EH (cell line): Measurements from ENCODE around the gene CACNA1H.
"Not testable (repeated sequence)": the region's sequence is repeated elsewhere in the genome, so short reads cannot be mapped to it uniquely, and the experiment has no call there.

ENCODE experiments used
- DNase-seq: peaks from one replicate; pipeline ENCODE4 v3.0.0-alpha.2; 2015; ENCODE audit warnings: low read depth

CACNA1H gene

GRCh38 chr16:1193825-1194581 is 41.1 kb downstream of the CACNA1H start:
- no peak for DNase-seq

- peak; percentile 2 for DNase-seq
These were observed 41.9 kb downstream of the CACNA1H start for GRCh38 chr16:1194665-1195392.

DNA sequence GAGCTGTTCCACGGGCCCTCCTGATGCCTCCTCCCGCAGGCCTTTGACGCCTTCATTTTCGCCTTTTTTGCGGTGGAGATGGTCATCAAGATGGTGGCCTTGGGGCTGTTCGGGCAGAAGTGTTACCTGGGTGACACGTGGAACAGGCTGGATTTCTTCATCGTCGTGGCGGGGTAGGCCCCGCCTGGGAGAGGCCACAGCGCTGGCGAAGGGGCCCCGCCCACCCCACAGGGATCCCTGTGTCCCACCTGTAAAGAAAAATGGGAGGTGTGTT is 42.4 kb downstream of the CACNA1H start:
- no peak for DNase-seq

- no peak for DNase-seq
These were observed 43.6 kb downstream of the CACNA1H start for GRCh38 chr16:1196494-1196893.

GRCh38 chr16:1197237-1197866 is 44.4 kb downstream of the CACNA1H start:
- DNase-seq = no peak

- no peak for DNase-seq
These were observed 45.3 kb downstream of the CACNA1H start for GRCh38 chr16:1198194-1198593.

- DNase-seq = not testable (repeated sequence)
These were observed 45.9 kb downstream of the CACNA1H start for GRCh38 chr16:1198671-1199346.

DNA sequence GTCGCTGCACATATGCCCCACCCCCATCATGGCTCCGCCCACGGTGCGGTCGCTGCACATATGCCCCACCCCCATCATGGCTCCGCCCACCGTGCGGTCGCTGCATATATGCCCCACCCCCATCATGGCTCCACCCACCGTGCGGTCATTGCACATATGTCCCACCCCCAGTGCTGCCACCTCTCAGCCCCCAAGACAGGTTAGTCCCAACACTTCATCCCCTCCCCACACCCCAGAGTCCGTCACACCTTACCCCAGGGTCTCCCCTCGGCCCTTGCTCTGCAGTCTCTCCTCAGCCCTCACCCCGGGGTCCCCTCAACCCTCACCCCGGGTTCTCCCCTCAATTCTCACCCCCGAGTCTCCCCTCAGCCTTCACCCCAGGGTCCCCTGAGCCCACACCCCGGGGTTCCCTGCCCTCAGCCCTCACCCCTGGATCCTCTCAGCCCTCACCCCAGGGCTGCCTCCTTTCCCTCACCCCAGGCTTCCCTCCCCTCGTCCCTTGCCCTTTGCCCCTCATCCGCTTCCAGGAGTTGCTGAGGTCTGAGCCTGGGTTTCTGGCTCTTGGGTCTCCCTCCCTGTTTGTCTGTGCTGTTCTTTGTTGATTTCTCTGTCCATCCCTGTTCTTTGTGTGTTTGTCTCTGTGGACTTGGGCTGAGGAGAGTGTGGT is 46.6 kb downstream of the CACNA1H start:
- DNase-seq = no peak

- DNase-seq = no peak
These were observed 47.2 kb downstream of the CACNA1H start for GRCh38 chr16:1200014-1200627.

DNA sequence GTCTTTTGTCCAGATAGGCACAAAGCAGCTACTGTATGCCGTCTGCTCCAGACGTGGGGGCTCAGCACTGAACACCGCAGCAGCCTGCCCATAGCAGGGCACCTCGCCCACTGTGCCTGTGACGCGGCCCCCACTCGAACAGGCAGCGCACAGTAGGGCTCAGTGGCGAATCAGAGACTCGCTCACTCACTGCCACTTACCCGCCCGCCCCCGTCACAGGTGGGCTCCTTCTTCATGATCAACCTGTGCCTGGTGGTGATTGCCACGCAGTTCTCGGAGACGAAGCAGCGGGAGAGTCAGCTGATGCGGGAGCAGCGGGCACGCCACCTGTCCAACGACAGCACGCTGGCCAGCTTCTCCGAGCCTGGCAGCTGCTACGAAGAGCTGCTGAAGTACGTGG is 48.5 kb downstream of the CACNA1H start:
- DNase-seq = no peak

DNA sequence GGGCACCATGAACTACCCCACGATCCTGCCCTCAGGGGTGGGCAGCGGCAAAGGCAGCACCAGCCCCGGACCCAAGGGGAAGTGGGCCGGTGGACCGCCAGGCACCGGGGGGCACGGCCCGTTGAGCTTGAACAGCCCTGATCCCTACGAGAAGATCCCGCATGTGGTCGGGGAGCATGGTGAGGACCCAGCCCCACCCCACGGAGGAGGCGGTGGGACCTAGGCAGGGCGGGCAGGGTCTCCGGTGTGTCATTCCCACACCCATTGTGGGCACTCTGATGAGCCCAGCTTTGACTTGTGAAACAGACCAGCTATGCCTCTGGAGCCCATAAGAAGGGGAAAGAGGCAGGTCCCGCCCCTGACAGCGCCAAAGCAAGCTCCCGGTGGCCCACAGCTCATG is 49.4 kb downstream of the CACNA1H start:
- no peak for DNase-seq

DNA sequence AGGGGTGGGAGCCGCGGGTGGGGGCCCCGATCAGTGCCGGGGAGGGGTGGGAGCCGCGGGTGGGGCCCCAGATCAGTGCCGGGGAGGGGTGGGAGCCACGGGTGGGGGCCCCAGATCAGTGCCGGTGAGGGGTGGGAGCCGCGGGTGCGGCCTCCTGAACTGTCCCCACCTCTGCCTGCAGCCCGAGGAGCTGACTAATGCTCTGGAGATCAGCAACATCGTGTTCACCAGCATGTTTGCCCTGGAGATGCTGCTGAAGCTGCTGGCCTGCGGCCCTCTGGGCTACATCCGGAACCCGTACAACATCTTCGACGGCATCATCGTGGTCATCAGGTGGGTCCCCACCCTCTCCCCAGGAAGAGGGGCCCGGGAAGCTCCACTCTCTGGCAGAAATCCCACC is 52.0 kb downstream of the CACNA1H start:
- no peak for DNase-seq

- DNase-seq = no peak
These were observed 53.4 kb downstream of the CACNA1H start for GRCh38 chr16:1206326-1206725.

GRCh38 chr16:1206786-1207185 is 53.9 kb downstream of the CACNA1H start:
- DNase-seq = no peak

DNA sequence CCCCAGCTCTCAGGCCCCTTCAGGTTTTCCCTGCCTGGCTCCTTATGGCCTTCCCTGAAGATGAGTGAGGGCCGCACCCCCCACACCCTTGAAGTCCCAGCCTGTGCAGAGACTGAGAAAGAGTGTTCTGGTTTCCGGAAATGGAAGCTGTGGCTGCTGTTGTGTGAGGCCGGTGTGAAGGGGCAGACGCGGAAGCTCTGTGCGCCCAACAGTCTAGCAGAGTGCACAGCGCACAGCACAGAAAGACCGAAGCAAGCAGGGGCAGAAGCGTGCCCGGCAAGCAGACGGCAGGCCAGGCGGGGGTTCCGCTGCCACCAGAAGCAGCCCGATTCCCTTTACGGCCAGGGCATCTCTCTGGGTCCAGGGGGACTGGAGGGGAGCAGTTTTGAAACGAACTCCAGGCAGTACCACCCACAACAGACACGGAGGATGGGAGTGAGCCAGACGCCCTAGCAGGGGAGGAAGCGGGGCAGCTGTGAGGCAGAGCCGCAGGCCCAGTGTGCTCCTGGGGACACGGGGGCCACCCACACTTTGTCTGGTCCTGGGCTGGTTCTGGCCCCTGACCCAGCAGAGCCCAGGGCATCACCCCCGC is 55.4 kb downstream of the CACNA1H start:
- DNase-seq = no peak

- DNase-seq = no peak
These were observed 56.2 kb downstream of the CACNA1H start for GRCh38 chr16:1209081-1209480.

DNA sequence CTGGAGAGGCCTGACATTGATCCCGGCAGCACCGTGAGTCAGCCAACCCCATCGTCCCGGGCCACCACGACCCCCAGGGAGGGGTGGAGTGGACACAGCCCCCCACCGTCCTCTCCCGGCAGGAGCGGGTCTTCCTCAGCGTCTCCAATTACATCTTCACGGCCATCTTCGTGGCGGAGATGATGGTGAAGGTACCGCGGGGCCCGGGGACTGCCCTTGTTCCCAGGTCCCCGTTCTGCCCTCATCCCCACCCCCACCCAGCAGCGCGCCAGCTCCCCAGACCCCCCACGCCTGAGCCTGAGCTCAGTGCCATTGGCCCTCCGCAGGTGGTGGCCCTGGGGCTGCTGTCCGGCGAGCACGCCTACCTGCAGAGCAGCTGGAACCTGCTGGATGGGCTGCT is 57.6 kb downstream of the CACNA1H start:
- no peak for DNase-seq

DNA sequence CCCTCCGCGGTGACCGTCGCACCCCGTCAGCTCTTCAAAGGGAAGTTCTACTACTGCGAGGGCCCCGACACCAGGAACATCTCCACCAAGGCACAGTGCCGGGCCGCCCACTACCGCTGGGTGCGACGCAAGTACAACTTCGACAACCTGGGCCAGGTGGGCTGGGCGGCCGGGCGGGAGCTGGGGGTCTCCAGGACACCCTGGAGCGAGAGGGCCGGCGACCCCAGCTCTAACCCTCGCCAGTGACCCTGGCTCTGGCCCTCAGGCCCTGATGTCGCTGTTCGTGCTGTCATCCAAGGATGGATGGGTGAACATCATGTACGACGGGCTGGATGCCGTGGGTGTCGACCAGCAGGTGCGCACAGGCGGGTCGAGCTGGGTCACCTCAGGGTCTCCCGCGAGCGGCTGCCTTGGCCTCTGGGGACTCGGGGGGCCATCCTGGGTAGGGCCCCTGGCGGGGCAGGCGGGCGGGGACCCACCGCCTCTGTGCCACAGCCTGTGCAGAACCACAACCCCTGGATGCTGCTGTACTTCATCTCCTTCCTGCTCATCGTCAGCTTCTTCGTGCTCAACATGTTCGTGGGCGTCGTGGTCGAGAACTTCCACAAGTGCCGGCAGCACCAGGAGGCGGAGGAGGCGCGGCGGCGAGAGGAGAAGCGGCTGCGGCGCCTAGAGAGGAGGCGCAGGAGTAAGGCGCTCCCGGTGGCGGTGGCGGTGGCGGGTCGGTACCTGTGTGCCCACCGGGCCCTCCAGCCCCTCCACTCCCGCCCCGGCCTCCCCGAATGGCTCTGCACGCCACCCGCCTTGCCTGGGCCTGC is 58.8 kb downstream of the CACNA1H start:
- no peak for DNase-seq

GRCh38 chr16:1212616-1213194 is 59.8 kb downstream of the CACNA1H start:
- no peak for DNase-seq

DNA sequence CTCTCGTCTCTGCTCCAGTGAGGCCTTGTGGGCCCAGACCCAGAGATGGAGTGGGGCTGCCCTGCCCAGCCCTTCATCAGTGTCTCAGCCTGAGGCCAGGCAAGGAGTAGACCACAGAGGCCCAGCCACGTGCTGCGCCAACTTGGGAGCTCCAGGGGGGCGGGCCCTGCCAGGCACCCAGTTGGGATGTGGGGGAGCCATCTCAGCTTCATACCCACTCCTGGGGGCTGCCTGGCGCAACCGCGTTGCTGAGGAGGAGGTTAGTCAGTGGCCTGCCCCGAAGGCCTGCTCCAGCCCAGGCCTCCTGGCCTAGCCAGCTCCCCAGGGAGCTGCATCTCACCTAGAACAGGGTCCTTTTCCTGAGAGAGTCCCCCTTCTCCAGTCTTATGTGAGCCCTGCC is 60.3 kb downstream of the CACNA1H start:
- DNase-seq = no peak
